GM12892 (cell line): ENCODE results near the gene TMEM54.

Experiments
- POLR2A ChIP-seq: IDR thresholded peaks from 2 replicates; pipeline ENCODE4 v1.6.1; 2011; ENCODE audit warnings: low read depth, low read length, control low read depth
- POLR2AphosphoS5 ChIP-seq: IDR thresholded peaks from 2 replicates; pipeline ENCODE4 v1.6.1; 2011; ENCODE audit warnings: low read depth, low read length, control low read depth
- TAF1 ChIP-seq: IDR thresholded peaks from 2 replicates; pipeline ENCODE4 v1.6.1; 2011; ENCODE audit warnings: low read depth, mild to moderate bottlenecking, control low read depth, low read length, borderline replicate concordance

DNA sequence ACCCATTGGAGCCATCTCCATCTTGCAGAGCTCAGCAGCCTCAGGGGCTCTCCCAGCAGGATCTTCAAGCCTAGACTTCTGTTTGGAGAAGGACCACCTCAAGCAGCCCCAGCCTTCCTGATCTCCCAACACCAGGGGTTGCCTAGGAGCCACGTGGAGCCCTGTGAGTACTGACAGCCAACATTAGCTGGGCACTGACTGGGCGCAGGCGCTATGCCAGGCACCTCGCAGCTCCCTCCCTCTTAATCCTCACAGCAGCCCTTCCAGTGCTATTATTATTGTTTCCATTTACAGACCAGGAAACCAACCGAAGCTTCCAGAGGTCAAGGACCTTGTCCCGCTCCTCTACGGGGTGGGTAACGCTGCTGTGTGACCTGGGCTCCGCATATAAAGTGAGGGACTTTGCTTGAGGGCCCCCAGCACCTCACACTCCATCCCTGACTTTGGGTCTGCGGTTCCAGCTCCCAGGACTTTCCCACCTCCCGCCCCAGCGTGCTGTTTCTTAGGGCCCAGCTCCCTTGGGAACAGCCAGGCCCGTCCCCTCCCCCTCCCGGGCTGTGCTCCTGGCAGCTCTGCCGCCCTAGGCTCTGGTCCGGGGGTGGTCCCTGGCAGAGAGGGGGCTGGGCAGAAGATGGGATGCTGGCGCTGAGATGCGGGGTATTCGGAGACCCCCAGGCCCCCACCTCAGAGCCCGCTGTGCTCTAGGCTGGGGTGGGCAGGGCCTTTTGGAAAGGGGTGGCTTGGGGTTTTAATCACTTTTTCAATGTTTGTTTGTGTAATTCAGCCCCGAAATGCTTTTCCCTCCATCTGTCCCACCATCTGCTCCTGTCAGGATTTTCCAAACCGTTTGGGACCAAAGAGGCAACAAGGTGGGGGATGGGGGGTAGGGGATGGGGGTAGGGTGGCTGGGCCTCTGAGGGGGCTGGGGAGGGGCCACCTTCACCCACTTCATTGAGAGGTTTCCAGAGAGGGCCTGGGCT is 19.0 kb downstream of the TMEM54 start:
- TF ChIP-seq TAF1 (no peak), POLR2AphosphoS5 (no peak), POLR2A (no peak)
